Ovary (tissue), 3 donors: ENCODE results near the gene USF1.

ENCODE experiments used
- CTCF ChIP-seq, 3 donors: fragments of 450-650 bp in 2 of 3; fragments of 200-600 bp in 1 of 3; IDR thresholded peaks; one replicate each; pipeline versions ENCODE4 v1.5.1 to v1.8.0; 2016 to 2022; ENCODE audit warnings: antibody characterized with exemption in 3 of 3, mild to moderate bottlenecking in 1 of 3
- POLR2A ChIP-seq: fragments of 450-650 bp; IDR thresholded peaks from one replicate; pipeline ENCODE4 v1.6.1; 2017; ENCODE audit warnings: antibody characterized with exemption, mild to moderate bottlenecking, moderate library complexity
- donor health status: DM: no; HTN: no; CAD: no.

- TF ChIP-seq CTCF (IDR thresholded peaks at IDR 0.05), result no peak
- TF ChIP-seq POLR2A, result no peak
Observed at GRCh38 chr1:161080441-161081405, 34.9 kb upstream of the USF1 start.
